GM13977 (cell line): Measurements from ENCODE around the gene ELP5.

Experiments used
- DNase-seq: peaks from one replicate; pipeline ENCODE4 v3.0.0; 2012; ENCODE audit warnings: low spot score
- in situ Hi-C: fragments of 300-500 bp; cut with MboI; formaldehyde crosslinking; loops from one replicate; pipeline ENCODE4 v1.12.0; 2022; ENCODE audit warnings: low sequenced_read_pairs, low pct_unique_long_range_greater_than_20kb, mixed read lengths, inconsistent platforms; ENCODE audit not compliant: unreplicated experiment
- TF ChIP-seq, protein P1 (sequence below): IDR thresholded peaks from 2 replicates; pipeline ENCODE4 v1.5.1; 2012; ENCODE audit warnings: mild to moderate bottlenecking, control low read depth; ENCODE audit not compliant: insufficient read depth; ENCODE audit errors: extremely low read depth, missing control alignments

The ELP5 gene

GRCh38 chr17:7214300-7215135 is 37.5 kb upstream of the ELP5 start:
- in situ Hi-C loops = no loop called here
- TF ChIP-seq, protein P1, sequence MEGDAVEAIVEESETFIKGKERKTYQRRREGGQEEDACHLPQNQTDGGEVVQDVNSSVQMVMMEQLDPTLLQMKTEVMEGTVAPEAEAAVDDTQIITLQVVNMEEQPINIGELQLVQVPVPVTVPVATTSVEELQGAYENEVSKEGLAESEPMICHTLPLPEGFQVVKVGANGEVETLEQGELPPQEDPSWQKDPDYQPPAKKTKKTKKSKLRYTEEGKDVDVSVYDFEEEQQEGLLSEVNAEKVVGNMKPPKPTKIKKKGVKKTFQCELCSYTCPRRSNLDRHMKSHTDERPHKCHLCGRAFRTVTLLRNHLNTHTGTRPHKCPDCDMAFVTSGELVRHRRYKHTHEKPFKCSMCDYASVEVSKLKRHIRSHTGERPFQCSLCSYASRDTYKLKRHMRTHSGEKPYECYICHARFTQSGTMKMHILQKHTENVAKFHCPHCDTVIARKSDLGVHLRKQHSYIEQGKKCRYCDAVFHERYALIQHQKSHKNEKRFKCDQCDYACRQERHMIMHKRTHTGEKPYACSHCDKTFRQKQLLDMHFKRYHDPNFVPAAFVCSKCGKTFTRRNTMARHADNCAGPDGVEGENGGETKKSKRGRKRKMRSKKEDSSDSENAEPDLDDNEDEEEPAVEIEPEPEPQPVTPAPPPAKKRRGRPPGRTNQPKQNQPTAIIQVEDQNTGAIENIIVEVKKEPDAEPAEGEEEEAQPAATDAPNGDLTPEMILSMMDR = peak; percentile 37
- DNase-seq = peak; percentile 99

DNA sequence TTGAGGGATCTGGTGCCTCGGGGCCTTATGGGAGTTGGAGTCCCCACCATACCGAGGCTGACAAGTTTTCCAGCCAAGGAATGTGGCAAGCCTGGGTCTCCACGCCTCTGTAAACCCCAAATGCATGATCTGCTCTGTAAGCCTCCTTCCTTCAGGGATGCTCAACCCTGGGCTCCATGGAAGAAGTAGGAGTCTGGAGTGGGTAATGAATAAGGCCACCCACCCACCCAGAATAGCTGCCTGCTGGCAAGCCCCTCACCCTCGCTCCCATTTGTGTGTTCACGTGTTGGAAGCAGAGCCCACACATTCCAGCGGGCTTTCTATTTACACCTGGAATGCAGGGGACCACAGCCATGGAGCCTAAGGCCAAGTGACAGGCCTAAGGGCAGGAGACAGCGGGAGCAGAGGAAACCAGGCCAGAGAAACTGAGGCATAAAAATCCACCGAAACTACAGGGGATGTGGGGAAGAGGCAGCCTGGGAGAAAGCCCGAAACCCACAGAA is 36.8 kb upstream of the ELP5 start:
- in situ Hi-C loops = no loop called here
- DNase-seq = no peak
- TF ChIP-seq, protein P1 = no peak

- TF ChIP-seq, protein P1 = no peak
- in situ Hi-C loops = no loop called here
- no peak for DNase-seq
Observed at GRCh38 chr17:7215652-7216180, 36.3 kb upstream of the ELP5 start.

- no peak for DNase-seq
- TF ChIP-seq, protein P1 = no peak
- in situ Hi-C loops = no loop called here
Observed at GRCh38 chr17:7216242-7217112, 35.5 kb upstream of the ELP5 start.

- in situ Hi-C loops = no loop called here
- DNase-seq = peak; percentile 64
- TF ChIP-seq, protein P1 = no peak
Observed at GRCh38 chr17:7217113-7217987, 34.7 kb upstream of the ELP5 start.
